GM18858 (cell line): Measurements from ENCODE around the gene ASB4.
"Not testable (repeated sequence)": the region's sequence is repeated elsewhere in the genome, so short reads cannot be mapped to it uniquely, and the experiment has no call there.

Experiments used
- ATAC-seq: cut with Tn5 transposase; IDR thresholded peaks from one replicate; pipeline ENCODE4 v1.9.1; 2021; ENCODE audit not compliant: unreplicated experiment

ASB4 gene

DNA sequence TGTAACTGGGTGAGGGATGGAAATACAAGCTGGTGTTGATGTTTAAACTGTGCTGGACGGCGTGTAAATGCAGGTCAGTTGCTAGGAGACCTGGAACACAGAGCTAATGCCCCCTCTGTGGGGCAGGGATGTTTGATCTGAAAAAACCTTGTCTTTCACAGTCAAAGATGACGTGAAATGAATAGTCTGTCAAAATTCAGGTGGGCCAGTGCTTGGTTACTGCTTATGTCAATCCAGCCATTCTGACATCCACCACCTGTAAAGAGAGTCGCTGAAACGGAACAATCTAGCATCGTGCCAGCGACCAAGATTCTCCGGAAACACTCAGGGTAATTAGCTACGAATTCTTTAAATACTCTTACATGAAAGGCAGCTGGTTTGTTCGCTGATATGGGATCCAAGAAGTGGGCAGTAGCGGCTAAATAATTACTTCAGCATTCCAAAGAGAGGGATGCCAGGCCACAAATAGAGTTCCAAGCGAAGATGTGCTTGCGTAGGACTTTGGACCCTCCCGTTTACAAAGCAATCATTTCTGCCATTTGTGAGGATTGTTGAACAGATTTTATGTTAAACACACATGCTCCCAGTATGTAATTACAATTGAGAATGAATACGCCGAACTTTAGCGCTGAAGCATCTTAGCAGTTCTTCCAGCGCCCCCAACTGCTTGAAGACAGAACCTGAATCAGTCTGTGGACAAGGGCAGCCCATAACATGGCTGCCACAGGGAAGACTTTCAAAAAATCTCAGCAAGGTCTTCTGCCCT is 7.3 kb upstream of the ASB4 start:
- ATAC-seq: no peak

DNA sequence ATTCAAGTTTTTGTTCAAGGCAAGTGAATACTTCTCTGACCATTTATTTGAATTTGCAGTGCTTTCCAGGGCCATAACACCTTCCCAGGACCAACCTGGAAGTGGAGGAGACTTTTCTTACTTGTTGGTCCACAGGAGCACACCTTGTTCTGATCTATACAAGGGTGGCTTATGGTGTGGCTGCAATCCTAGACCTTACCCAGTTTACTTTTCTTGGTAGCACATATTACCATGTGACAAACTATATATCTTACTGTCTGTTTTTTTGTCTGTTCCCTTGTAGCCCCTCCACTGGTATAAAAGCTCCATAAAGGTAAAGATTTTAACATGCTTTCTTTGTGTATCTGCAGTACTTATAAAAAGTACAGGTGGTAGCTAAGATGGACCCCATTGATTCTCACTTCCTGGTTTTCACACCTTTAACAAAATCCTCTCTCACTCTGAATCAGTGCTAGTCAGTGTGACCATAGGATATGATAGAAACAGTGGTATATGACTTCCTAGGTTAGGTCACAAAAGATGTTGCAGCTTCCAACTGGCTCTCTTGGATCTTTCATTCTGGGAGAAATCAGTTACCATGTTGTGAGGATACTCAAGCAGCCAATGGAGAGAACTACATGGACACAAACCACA is 5.6 kb upstream of the ASB4 start:
- peak; percentile 78 for ATAC-seq

DNA sequence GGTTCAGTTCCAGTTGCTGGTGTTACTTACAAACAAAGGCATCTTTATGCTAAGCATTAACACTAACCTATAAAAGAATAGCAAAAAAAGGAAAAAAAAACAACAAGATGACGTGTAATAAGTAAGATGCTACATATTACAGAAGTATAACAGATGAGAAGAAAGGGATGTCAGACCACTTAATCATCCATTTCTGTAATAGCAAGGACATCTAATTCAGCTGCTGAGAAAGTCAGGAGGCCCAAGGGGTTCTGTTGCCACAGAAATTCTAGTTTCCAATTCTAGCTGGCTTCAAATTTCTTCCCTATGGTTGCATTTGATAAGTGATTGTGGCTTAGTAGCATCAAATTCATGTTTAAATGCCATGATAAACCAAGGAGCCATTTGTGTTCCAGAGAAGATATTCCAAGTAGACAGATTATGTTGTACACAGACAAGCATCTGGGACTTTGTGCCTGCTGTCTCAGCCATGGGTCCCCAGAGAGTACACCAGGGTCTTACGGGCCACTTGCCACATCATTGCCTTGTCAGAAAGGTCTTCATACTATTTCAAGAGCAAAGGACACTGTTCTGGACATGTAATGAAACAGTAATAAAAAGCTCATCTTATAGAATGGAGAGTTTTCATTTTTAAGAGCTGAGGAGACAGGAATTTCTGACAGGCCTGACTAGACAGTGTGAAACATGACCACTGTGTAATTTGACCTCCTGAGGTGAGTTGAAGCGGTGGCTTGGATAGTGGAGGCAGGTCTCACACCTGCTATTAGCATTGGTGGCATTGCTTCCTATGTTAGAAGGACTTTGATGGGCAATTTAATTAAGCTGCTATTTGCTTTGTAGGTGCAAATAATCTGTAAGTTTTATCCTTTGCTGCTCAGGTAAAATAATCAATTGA is 4.2 kb upstream of the ASB4 start:
- ATAC-seq: no peak

DNA sequence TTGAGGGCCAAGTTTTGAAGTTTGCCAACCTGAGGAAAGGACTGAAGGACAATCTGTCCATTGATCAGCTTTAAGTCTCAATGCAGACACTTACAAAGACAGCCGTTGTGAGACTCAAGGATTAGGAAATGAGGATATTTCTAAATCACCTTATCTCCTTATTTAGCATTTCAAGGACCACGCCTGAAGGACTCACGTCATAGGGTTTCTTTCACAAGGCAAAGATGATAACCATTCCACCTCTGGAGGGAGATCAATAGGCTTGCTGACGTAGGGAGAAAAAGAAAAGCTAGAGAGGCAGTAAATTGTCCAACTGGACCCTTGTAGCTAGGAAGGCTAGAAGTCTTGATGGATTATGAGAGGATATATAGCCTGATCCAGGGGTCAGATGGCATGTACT is 3.3 kb upstream of the ASB4 start:
- ATAC-seq: no peak

DNA sequence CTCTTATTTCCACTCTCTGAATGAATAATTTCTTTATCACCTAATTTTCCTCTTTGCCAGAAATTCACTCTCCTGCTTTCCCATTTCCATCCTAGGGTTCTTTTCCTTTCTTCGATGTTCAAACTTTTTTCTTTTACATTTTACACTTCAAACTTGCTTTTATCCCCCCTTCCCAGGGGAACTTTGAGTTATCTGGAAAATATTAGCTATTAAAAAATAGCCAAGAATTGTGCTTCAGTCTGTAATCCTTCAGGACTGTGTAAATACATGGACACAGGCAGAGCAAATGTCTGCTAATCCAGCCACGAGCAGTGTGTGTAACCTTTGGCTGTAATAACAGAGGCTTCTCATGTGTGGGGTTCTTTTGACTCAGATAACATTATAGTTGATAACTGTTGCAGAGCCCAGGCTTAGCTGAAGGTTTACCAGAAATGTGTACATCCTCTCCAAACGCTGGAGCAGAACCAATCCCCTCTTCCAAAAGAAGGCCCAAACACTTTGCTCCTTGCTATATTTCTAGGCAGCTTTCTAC is 4.6 kb downstream of the ASB4 start:
- ATAC-seq: no peak

DNA sequence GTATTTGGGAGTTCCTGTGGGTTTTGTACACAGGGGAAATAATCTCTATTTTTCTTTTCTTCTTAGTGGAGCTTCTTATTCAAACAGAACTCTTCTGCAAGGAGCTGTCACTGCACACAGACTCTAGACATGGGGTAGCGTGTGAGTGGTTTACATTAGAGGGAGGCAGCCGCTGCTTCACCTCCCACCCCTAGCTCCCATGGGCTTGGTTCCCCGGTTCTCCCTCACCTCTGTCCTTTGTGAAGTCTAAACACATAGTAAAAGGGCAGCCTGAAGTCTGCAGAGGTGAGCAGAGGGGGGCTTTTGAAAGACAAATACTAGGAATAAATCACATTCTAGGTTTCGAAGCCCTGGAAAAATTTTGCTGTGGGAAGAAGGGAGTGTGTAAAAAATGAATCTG is 5.5 kb downstream of the ASB4 start:
- ATAC-seq: no peak

DNA sequence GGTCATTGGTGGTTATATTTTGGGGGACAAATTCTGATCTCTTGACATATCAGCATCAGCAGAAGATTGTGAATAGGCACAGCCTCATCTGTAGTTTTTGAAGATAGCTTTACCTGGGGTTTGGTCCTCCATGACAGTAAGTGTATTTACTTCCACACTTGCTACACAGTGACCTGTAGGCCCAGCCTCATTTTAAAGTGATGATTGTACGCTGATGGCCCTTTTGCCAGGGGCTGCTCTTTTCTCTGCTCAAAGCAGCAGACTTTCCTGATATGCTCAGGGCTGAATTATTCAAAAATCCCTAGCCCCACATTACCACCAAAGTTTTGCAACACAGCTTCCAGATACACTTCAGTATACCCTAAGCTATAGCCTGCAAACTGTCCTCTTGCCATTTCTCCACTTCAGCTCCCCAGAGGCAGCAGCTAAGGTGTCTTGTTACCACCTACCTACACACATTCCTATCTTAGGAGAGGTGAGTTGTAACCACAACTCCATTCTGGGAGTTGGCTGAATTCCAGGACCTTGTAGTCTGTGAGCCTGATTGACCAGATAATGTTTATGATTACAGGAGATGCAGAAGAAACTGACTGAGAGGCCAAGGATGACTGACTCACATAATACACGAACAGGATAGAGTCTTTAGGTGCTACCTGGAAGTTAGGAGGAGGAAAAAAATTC is 6.0 kb downstream of the ASB4 start:
- no peak for ATAC-seq

DNA sequence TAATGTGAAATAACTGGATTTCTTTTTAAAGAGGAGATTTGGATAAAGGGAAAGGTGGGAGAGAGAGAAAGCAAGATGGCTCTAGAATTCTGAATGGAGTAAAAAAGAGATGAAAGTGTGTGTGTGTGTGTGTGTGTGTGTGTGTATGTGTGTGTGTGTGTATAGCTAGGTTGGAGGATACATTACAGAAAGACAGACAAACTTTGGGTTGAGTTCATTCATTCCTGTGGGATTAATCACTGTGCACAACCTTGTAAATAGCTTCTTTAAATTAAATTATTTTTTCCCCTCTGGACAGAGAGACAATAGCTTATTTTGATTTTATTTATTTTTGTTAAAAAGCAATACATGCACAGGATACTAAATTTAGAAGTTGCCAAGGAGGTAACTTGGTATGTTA is 7.5 kb downstream of the ASB4 start:
- ATAC-seq: no peak

DNA sequence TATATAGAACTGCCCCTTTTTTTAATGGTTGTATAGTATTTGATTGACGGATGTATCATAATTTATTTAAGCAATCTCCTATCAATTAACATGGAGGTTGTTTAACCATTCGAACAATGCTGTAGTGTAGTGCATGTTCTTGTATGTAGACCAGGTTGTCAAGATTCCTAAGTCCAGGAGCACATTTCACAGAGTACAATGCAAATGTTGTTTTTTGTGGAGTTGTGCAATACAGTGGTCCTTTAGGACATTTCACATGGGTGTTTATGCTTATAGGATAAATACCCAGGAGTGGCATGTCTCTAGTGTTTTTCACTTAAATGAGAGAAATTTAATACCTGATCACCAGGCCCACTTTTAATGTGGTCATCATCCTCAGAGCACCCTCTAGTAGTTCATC is 8.1 kb downstream of the ASB4 start:
- no peak for ATAC-seq

DNA sequence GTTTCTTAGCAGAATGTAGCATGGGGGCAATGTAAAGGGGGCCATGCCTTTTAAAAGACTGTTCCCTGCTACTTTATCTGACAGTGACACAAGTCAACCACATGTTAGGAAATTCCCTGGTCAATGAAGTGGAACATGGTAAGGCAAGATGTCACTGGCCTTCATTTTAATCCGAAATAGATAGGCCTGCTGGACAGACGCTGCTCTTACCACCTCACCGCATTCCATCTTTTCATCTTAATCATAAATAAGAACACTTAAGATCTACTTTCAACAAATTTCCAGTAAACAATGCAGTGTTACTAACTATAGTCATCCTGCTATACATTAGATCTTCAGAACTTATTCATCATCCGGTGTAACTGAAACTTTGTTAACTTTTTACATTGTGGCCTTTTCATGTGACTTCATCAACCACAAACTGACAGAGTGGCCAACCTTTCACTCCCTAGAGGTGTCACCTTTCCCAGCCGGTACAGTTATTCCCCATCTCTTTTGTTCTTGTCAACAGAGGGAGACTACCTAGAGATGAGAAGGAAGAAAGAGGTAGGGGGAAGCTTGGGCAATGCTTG is 15.6 kb downstream of the ASB4 start:
- peak; percentile 91 for ATAC-seq

DNA sequence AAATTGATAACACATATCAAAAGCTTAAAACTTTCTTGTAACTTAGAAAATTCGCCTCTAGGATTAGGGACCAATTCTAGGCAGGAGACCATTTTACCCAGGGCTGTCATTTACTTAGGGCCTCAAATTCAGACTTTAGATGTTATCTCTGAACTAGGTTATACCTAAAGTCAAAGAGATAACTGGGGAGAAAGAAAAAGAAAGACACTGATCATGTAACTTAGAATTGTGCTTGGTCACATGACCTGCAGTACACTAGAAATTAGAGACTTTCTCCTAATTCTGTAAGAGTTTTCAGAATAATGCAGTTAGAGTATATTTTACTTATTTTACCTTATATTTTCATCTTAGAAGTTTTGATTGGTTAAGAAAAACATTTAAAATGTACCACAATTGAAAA is 16.7 kb downstream of the ASB4 start:
- ATAC-seq: no peak

DNA sequence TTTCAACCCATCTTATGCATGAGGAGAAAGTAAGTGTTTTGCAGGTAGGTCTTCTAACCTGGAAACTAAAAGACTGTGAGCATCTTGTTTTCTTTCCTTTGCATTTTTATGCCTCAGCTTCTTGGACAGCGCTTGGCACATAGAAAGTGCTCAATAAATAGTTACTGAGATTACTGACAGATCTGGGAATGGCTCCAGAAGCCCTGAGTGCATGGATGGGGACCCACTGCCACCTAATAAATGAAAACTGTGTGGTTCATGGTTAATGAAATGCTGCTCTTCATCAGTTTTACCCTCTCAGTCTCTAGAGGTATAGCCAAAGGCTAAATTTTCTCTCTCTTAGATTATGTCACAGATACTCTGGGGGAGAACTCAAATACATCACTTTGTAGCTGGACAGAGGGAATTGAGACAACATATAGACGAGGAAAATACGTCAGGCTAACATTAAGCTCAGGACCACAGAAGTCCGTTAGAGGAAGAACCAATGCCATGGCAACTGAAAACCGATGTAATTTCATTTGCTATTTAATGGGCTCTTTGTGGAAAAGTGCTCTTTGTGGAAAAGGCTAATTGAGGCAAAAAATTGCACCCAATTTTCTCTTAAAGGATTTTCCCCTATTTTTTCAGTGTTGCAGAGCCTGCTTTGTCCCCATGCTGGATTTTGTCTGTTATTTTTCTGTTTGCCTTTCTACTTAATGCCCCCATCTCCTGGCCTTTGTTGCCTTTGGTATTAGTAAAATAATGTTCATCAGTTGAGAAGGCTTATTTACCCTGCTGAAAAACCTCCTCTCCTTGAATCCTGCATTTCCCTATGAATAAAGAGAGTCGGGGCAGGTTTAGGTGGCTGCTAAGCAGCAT is 17.8 kb downstream of the ASB4 start:
- no peak for ATAC-seq

DNA sequence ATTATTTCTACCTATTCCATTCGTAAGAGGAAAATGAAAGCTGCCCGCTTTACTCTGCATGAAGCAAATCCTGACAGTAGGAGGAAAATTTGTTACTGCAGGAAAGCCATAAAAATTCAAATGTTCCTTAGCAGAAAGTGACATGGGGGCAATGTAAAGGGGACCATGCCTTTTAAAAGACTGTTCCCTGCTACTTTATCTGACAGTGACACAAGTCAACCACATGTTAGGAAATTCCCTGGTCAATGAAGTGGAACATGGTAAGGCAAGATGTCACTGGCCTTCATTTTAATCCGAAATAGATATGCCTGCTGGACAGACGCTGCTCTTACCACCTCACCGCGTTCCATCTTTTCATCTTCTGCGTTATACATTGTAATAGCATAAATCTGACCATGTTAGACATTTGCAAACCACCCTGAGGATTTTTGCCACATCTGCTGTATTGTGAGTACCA is 18.4 kb downstream of the ASB4 start:
- not testable (repeated sequence) for ATAC-seq

DNA sequence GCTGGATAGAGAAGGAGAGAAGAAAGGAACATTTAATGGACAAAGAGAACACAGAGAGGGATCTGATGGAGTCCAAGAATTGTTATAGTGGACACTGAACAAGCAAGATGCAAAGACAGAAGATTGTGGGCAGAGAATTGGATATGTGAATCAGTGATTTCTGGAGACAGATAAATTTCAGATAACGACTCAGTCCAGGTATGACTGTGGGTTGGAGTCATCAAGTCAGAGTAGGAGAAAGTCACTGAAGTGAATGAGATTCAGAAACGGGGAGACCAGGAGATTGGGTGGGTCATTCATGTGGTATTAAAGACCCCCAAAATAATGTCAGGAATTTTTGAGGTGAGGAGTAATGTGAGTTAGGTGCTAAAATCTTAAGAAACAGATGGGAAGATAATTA is 23.0 kb downstream of the ASB4 start:
- no peak for ATAC-seq

DNA sequence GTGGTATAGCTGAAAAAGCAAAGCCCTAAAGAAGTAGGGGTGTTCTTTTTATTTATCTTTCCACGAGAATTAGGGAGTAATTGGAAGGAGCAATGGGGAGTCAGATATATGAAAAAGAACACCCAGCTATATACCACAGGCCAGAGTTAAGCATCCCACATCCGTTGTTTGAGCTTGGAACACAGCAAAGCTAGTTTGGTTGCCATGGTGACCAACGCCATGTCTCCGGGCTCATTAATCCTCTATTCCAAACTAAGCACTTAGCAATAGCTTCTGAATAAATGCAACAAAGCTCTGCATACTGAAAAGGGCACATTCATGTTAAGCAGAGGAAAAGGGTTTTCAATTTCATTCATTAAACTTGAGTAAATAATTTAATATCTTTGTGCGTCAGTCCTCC is 23.5 kb downstream of the ASB4 start:
- ATAC-seq: peak; percentile 30

DNA sequence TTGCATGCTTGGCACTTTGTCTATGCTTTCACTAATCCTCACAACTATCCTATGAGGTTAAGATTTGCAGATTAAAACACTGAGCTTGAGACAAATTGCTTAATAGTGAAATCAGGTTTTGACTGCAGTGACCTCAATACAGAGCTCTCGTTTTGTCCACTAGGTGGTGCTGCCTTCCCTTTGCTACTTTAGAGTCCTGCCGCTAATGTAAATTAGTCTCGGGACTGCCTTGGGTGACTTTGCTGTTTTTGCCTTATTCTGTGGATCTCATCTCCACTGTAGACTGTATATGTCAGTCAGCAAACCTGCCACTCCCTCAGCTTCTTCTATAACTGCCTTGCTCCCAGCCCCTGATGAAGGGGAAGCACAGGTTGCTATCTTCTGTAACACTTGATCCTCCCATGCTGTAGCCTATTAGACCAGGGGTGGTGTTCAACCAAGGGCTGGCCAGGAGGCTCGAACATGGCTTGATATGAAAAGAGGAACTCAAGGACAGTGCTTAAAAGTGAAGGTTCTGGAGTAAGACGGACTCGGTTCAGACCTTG is 26.0 kb downstream of the ASB4 start:
- ATAC-seq: peak; percentile 89

DNA sequence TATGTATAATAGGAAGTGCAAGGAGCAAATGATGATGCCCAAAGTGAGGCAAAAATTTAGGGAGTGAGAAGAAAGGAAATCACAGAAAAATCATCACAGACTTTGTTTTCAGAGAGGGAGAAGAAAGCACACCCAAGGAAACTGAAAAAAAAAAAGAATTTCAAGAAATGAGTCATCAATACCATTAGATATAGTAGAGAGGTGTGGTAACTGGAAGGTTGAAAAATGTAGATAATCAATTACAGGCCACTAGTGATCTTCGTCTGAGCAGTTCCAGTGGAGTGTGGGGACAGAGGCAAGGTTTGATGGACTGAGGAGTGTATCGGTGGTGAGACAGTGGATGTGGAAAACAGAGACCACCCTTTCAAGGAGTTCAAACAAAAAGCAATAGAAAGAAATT is 31.7 kb downstream of the ASB4 start:
- peak; percentile 61 for ATAC-seq

DNA sequence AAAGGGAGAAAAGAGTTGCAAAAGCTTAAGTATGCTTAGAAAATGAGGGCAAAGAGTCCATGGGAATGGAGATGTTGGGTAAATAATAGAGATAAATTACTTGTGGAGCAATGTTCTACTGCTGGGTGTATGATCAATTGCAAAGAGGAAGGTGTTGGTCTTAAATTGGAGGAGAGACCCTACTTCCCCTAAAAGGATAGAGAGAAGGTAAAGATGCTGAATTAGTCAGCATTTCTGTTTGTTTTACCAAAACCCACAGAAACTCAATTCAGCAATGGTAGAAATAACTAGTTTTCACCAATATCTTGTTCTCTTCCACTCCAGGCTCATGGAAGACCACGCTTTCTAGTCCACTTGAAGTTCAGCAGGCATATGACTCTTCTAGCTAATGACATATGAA is 32.1 kb downstream of the ASB4 start:
- no peak for ATAC-seq

DNA sequence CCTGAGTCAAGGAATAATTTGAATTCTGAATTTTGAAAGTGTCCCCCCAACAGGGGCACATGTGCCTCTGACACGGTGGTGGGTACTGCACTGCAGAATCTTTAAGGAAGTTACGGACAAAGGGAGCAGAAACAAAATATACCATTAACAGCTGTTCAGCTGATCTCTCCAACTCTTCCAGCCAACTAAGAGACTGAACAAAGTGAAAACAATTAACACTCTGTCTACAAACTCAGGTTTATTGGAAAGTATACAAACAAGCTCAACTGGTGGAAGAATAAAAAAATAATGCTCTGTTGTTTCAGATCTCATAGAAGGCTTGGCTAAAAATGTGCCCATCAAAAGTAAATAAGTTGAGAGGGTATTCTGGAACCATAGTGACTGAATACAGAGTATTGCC is 34.4 kb downstream of the ASB4 start:
- ATAC-seq: no peak
